Panc1 (cell line): Measurements from ENCODE around the gene ATP5F1D. TPM values are rescaled to one million over a fixed set of nuclear protein-coding genes. Genes with fewer than 3 reads are reported as not detected.

Experiments used
- ATAC-seq: fragments of 200-7000 bp; cut with Tn5 transposase; 2 replicates; pipeline ENCODE4 v1.9.1; 2020; ENCODE audit warnings: mild to moderate bottlenecking, moderate library complexity
- BruUV-seq: library from RNA; stranded (reverse); fragments of 400-500 nt; replicated peaks from 2 replicates; lab custom pipeline; 2021; lab: Mats Ljungman, UMichigan
- CTCF ChIA-PET: fragments of 300-600 bp; sonication (Branson Sonifier 250); formaldehyde crosslinking; loops from one replicate; lab custom pipeline; 2022; ENCODE audit warnings: antibody characterized with exemption; lab: Charles Lee
- POLR2A ChIA-PET: fragments of 300-600 bp; sonication (Branson Sonifier 250); formaldehyde crosslinking; loops from one replicate; lab custom pipeline; 2022; ENCODE audit warnings: antibody characterized with exemption; lab: Charles Lee
- DNase-seq: peaks from one replicate; pipeline ENCODE4 v3.0.0-alpha.2; 2010; ENCODE audit warnings: low read depth, low spot score
- H3K27ac ChIP-seq: 2 replicates; pipeline ENCODE4 v1.5.1; 2011; ENCODE audit warnings: mild to moderate bottlenecking, low read length, inconsistent platforms
- H3K27me3 ChIP-seq: fragments of 200-500 bp; sonication (Bioruptor generic); 2 replicates; pipeline ENCODE4 v1.6.0; 2014; ENCODE audit warnings: low read length, inconsistent platforms; ENCODE audit not compliant: control insufficient read depth, insufficient read depth
- H3K36me3 ChIP-seq: fragments of 200-500 bp; sonication (Bioruptor generic); 2 replicates; pipeline ENCODE4 v1.5.1; 2014; ENCODE audit warnings: inconsistent platforms, mild to moderate bottlenecking, low read length, moderate library complexity; ENCODE audit not compliant: control insufficient read depth, insufficient read depth
- H3K4me1 ChIP-seq: 2 replicates; pipeline ENCODE4 v1.5.1; 2011; ENCODE audit warnings: inconsistent platforms, mild to moderate bottlenecking, low read length, moderate library complexity; ENCODE audit not compliant: control insufficient read depth, insufficient read depth
- H3K4me3 ChIP-seq, 2 experiments: 2 replicates each; pipeline ENCODE4 v1.5.1; 2011 to 2012; ENCODE audit warnings: low read depth in 2 of 2, low read length in 2 of 2, mild to moderate bottlenecking in 2 of 2, inconsistent platforms in 1 of 2, moderate library complexity in 1 of 2
- H3K9me3 ChIP-seq: fragments of 200-500 bp; sonication (Bioruptor generic); 2 replicates; pipeline ENCODE4 v1.5.1; 2014; ENCODE audit warnings: low read depth, mild to moderate bottlenecking, inconsistent platforms, low read length, moderate library complexity; ENCODE audit not compliant: control insufficient read depth, insufficient read depth
- CTCF ChIP-seq: fragments of 450-650 bp; IDR thresholded peaks from 2 replicates; pipeline ENCODE4 v1.5.1; 2017; ENCODE audit warnings: mild to moderate bottlenecking
- POLR2AphosphoS5 ChIP-seq: IDR thresholded peaks from 2 replicates; pipeline ENCODE4 v1.6.1; 2012; ENCODE audit warnings: mild to moderate bottlenecking, low read depth, low read length, moderate library complexity
- REST ChIP-seq, 2 experiments: IDR thresholded peaks; 2 replicates each; pipeline ENCODE4 v1.6.1; 2011 to 2012; ENCODE audit warnings: low read depth in 2 of 2, control low read depth in 1 of 2, low read length in 1 of 2, mild to moderate bottlenecking in 1 of 2, moderate library complexity in 1 of 2; ENCODE audit not compliant: insufficient read depth in 1 of 2
- SIN3A ChIP-seq: IDR thresholded peaks from 2 replicates; pipeline ENCODE4 v1.6.1; 2012; ENCODE audit warnings: low read depth, mild to moderate bottlenecking, low read length, moderate library complexity, borderline replicate concordance; ENCODE audit not compliant: insufficient read depth
- TCF7L2 ChIP-seq: IDR thresholded peaks from 2 replicates; pipeline ENCODE4 v1.6.1; 2011; ENCODE audit warnings: mild to moderate bottlenecking, low read depth, low read length, inconsistent platforms
- in situ Hi-C: cut with HindIII; loops from 2 replicates; pipeline ENCODE4 v1.10.0; 2016; ENCODE audit warnings: low sequenced_read_pairs, low pct_unique_long_range_greater_than_20kb
- intact Hi-C: fragments of 100-400 bp; cut with micrococcal nuclease; formaldehyde crosslinking; loops from one replicate; pipeline ENCODE4 v1.10.0; 2022; ENCODE audit not compliant: unreplicated experiment
- total RNA-seq: library from RNA; stranded (reverse); gene quantifications from one replicate; pipeline ENCODE4 v1.2.1, GENCODE V29; 2021; ENCODE audit not compliant: unreplicated experiment

The ATP5F1D gene
- total RNA-seq, 1 experiment from 2014 or later = 218 TPM

- peak within 1 kb of the TSS; percentile 94 for H3K27ac ChIP-seq
- no TSS peak for BruUV-seq
- CTCF ChIA-PET = no interaction called here
- peak within 1 kb of the TSS; percentile 80 to 82 for H3K4me3 ChIP-seq
- in situ Hi-C loops (no loop called here), intact Hi-C loops (no loop called here)
- no peaks in the 10 kb centered on the region for H3K27me3 ChIP-seq
- no peak for TF ChIP-seq REST (IDR thresholded peaks at IDR 0.05; ENCODE audit: insufficient read depth in 1 of 2, low read depth in 2 of 2, low read length in 1 of 2)
- no peak for TF ChIP-seq TCF7L2
- peak; percentile 14; the same call in 1 of the 2 replicates for TF ChIP-seq POLR2AphosphoS5
- TF ChIP-seq SIN3A = no peak
- TF ChIP-seq CTCF = no peak
- ATAC-seq = peak; percentile 92
- peaks cover 25% of the 10 kb centered on the region for H3K4me1 ChIP-seq
- no peak for DNase-seq
- H3K36me3 ChIP-seq = no peaks in the 10 kb centered on the region; the same call in none of the 2 replicates
- no peaks in the 10 kb centered on the region for H3K9me3 ChIP-seq
- POLR2A ChIA-PET = interaction anchor here (0.6 kb wide), 1 partner anchor 115 kb away, joined by 4 read pairs; no protein-coding TSS in a partner anchor
Measured at GRCh38 chr19:1205114-1206099, 36.1 kb upstream of the ATP5F1D start, which contains the start of gene STK11. Gene STK11 (plus strand): TSS chr19:1205778. CDS start chr19:1206914, 1,136 bp downstream.

- BruUV-seq = no TSS peak
- intact Hi-C loops = no loop called here
- peak overlapping the region; percentile 94 for H3K27ac ChIP-seq
- DNase-seq = no peak
- no peak for ATAC-seq
- H3K4me3 ChIP-seq = peak overlapping the region; percentile 80 to 82
- no peaks in the 10 kb centered on the region for H3K27me3 ChIP-seq
- TF ChIP-seq POLR2AphosphoS5 (no peak), SIN3A (no peak; the same call in 1 of the 2 replicates), CTCF (no peak), TCF7L2 (no peak)
- no peaks in the 10 kb centered on the region for H3K9me3 ChIP-seq
- peaks cover 28% of the 10 kb centered on the region for H3K4me1 ChIP-seq
- H3K36me3 ChIP-seq = no peaks in the 10 kb centered on the region; the same call in none of the 2 replicates
- POLR2A ChIA-PET = interaction anchor here (0.6 kb wide), 1 partner anchor 116 kb away, joined by 4 read pairs; no protein-coding TSS in a partner anchor
- in situ Hi-C loops = no loop called here
- CTCF ChIA-PET = no interaction called here
Measured at GRCh38 chr19:1206150-1206863, 35.2 kb upstream of the ATP5F1D start.
